GM12878 (cell line): Measurements from ENCODE around the gene SYK. TPM values are rescaled to one million over a fixed set of nuclear protein-coding genes. Genes with fewer than 3 reads are reported as not detected.
A peak's percentile ranks its signal among the peaks of the same experiment; 100 is the strongest.

Experiments used
- ATAC-seq: fragments of 200-7000 bp; cut with Tn5 transposase; 3 replicates; pipeline ENCODE4 v1.9.1; 2020; ENCODE audit warnings: mild to moderate bottlenecking, moderate library complexity
- BruUV-seq: library from RNA; stranded (reverse); fragments of 400-500 nt; replicated peaks from 2 replicates; lab custom pipeline; 2021; lab: Mats Ljungman, UMichigan
- CTCF ChIA-PET: fragments of 300-600 bp; sonication (Branson Sonifier 250); formaldehyde crosslinking; extraction: SDS; loops from one replicate; lab custom pipeline; 2021; ENCODE audit warnings: inconsistent platforms; lab: Yijun Ruan, JAX
- POLR2A ChIA-PET: fragments of 350-600 bp; formaldehyde crosslinking; extraction: SDS; loops from one replicate; lab custom pipeline; 2021; ENCODE audit warnings: inconsistent platforms; lab: Charles Lee
- RAD21 ChIA-PET: fragments of 300-600 bp; sonication (Branson Sonifier 250); formaldehyde crosslinking; loops from one replicate; lab custom pipeline; 2023; ENCODE audit warnings: antibody characterized with exemption; ENCODE audit not compliant: unreplicated experiment; lab: Charles Lee
- SMC1A ChIA-PET: fragments of 300-600 bp; sonication (Branson Sonifier 250); formaldehyde crosslinking; loops from one replicate; lab custom pipeline; 2023; ENCODE audit not compliant: unreplicated experiment, uncharacterized antibody; lab: Charles Lee
- DNase-seq: peaks from one replicate; pipeline ENCODE4 v3.0.0-alpha.2; 2011; ENCODE audit warnings: low read depth, low spot score
- FAIRE-seq: peaks from 3 replicates; lab custom pipeline; 2011; peaks lifted over from hg19 to GRCh38; lab: Jason Lieb, UNC
- H2AFZ ChIP-seq: 2 replicates; pipeline ENCODE4 v1.6.0; 2011; ENCODE audit warnings: low read depth, low read length, control low read depth; ENCODE audit not compliant: control insufficient read depth
- H3K27ac ChIP-seq: 2 replicates; pipeline ENCODE4 v1.5.1; 2011; ENCODE audit warnings: control low read depth; ENCODE audit not compliant: control insufficient read depth, insufficient read depth
- H3K27me3 ChIP-seq, 2 experiments: replicated peaks in 1 of 2; 2 replicates each; pipeline versions ENCODE4 v1.6.0 to v1.6.1; 2011; ENCODE audit warnings: low read length in 1 of 2; ENCODE audit not compliant: control insufficient read depth in 2 of 2, insufficient read depth in 2 of 2
- H3K36me3 ChIP-seq, 2 experiments: 2 replicates each; pipeline ENCODE4 v1.5.1; 2011; ENCODE audit warnings: low read length in 1 of 2; ENCODE audit not compliant: control insufficient read depth in 2 of 2, insufficient read depth in 2 of 2
- H3K4me1 ChIP-seq: 2 replicates; pipeline ENCODE4 v1.6.1; 2011; ENCODE audit warnings: mild to moderate bottlenecking, low read length, moderate library complexity, mixed read lengths; ENCODE audit not compliant: control insufficient read depth, insufficient read depth
- H3K4me2 ChIP-seq: 2 replicates; pipeline ENCODE4 v1.6.0; 2011; ENCODE audit warnings: control low read depth; ENCODE audit not compliant: control insufficient read depth, insufficient read depth
- H3K4me3 ChIP-seq: fragments of 200-600 bp; sonication (generic); 2 replicates; pipeline ENCODE4 v1.5.1; 2016
- H3K79me2 ChIP-seq: 2 replicates; pipeline ENCODE4 v1.6.0; 2011; ENCODE audit warnings: low read length; ENCODE audit not compliant: control insufficient read depth, insufficient read depth
- H3K9ac ChIP-seq: 2 replicates; pipeline ENCODE4 v1.8.0; 2011; ENCODE audit warnings: low read length, control low read depth, mixed read lengths; ENCODE audit not compliant: control insufficient read depth, insufficient read depth
- H3K9me3 ChIP-seq: replicated peaks from 3 replicates; pipeline ENCODE4 v1.5.1; 2011; ENCODE audit warnings: mild to moderate bottlenecking, low read length; ENCODE audit not compliant: control insufficient read depth, insufficient read depth
- H4K20me1 ChIP-seq: 2 replicates; pipeline ENCODE4 v1.6.0; 2011; ENCODE audit not compliant: control insufficient read depth, insufficient read depth
- HDAC2 ChIP-seq: fragments of 200-600 bp; sonication (generic); IDR thresholded peaks from 2 replicates; pipeline ENCODE4 v1.6.1; 2017
- MEF2A ChIP-seq: IDR thresholded peaks from 2 replicates; pipeline ENCODE4 v1.6.1; 2011; ENCODE audit warnings: low read depth, mild to moderate bottlenecking, low read length, moderate library complexity; ENCODE audit not compliant: insufficient read depth
- ZBTB4 ChIP-seq: fragments of 450-650 bp; formaldehyde crosslinking; IDR thresholded peaks from 2 replicates; pipeline ENCODE4 v1.4.0; 2022; ENCODE audit warnings: mild to moderate bottlenecking, moderate library complexity
- ZNF687 ChIP-seq: fragments of 450-650 bp; IDR thresholded peaks from 2 replicates; pipeline ENCODE4 v1.6.1; 2017; ENCODE audit warnings: mild to moderate bottlenecking, moderate library complexity
- WGBS: methylation state at CpG from one replicate; pipeline ENCODE4 v1.1.6; 2016; ENCODE audit warnings: low lambda C conversion rate; ENCODE audit not compliant: insufficient replicate concordance, insufficient coverage; ENCODE audit errors: missing lambda C conversion rate; 5-methylcytosine and 5-hydroxymethylcytosine counted together
- in situ Hi-C: fragments of 300-500 bp; cut with MboI; formaldehyde crosslinking; loops from 9 replicates; pipeline ENCODE4 v1.14.3; 2018; ENCODE audit warnings: mixed read lengths
- intact Hi-C: fragments of 100-400 bp; cut with micrococcal nuclease; formaldehyde crosslinking; loops from one replicate; pipeline ENCODE4 v1.14.2; 2022; ENCODE audit not compliant: unreplicated experiment
- polyA plus RNA-seq, 11 experiments: library from polyadenylated mRNA; depleted of rRNA in 4 of 11; unstranded in 6 of 11; stranded (reverse) in 5 of 11; fragments of >200 nt; fragmentation: Nextera tagmentation in 4 of 11; fragmentation: Illumina TruSeq in 1 of 11; extraction: Ambion mirVana in 4 of 11; extraction: Trizol in 1 of 11; gene quantifications; 1 replicate in 1 of 11; 2 replicates in 10 of 11; pipeline versions ENCODE4 v1.2.1 to v1.2.3, GENCODE V29; 2011 to 2016; ENCODE audit warnings: inconsistent platforms in 2 of 11, missing spikeins in 2 of 11, low read depth in 1 of 11
- total RNA-seq, 4 experiments: library from RNA; depleted of rRNA in 3 of 4; stranded (reverse); fragments of >200 nt in 3 of 4; fragmentation: Illumina TruSeq in 1 of 4; extraction: Trizol in 1 of 4; gene quantifications; 2 replicates each; pipeline versions ENCODE4 v1.2.1 to v1.2.3, GENCODE V29; 2013 to 2021

SYK gene
- total and polyA plus RNA-seq, 10 of the 15 experiments (the other 5 are each of a cell fraction or from before 2014, with no cell fraction given): 6.5 to 135 (median 68.8) TPM

DNA sequence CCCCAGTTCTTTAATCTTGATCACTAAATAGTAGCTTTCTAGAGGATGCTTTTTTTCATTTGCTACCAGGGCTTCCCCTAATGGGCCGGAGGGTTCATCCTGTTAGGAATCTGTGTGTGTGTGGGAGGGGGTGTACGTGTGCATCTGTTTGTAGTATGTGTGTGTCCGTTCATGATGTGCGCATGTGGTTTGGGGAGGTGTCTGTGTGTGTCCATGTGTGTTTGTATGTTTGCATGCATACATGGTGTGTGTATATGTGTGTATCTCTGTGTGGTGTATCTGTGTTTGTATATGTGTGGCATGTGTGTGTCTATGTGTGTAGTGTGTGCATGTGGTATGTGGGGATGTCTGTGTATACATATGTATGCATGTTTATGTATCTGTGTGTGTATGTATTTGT, 106.2 kb downstream of the SYK start (continued):
- no peak for TF ChIP-seq ZBTB4 (CRISPR knock-in tag)

DNA sequence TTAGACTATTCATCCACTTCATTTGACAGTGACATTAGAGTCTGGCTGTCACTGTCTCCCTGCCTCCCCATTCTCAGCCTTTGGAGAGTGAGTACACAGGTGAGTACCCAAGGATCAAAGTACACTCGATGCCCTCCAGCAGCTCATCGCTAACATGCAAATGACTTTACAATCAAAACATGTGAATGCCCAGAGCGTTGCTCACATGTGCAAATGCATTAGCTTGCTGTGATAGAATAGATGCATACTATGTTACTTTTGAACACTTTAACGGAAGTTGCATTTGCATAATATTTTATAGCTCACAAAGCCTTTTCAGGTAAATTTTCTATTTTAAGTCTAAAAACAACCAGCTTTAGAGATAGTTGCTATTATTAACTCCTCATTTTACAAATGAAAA, 107.6 kb downstream of the SYK start:
- Histone ChIP-seq H2AFZ (no peak overlapping the region), H3K9me3 (no peaks in the 10 kb centered on the region), H3K36me3 (no peaks in the 10 kb centered on the region), H3K79me2 (no peaks in the 10 kb centered on the region), H3K27me3 (no peaks in the 10 kb centered on the region; a peak in 1 of 4 replicates), H3K4me3 (0 out of 2 replicates have a peak overlapping the region, but pooled peaks have one; percentile 36), H3K27ac (no peak overlapping the region), H4K20me1 (no peaks in the 10 kb centered on the region), H3K4me2 (peak overlapping the region; percentile 67), H3K9ac (no peak overlapping the region), H3K4me1 (peaks cover 8% of the 10 kb centered on the region)
- in situ Hi-C loops (no loop called here), intact Hi-C loops (no loop called here)
- no peak for FAIRE-seq
- POLR2A ChIA-PET: no interaction called here
- BruUV-seq: no TSS peak
- CTCF ChIA-PET: no interaction called here
- WGBS: 13% methylated on average over 4 of the region's 4 CpGs
- ATAC-seq: peak; percentile 38; the same call in 2 of the 3 replicates
- no peak for TF ChIP-seq HDAC2
- 0 out of 2 replicates have a peak, but pooled peaks have one; percentile 43 for TF ChIP-seq MEF2A
- no peak for TF ChIP-seq ZNF687
- RAD21 ChIA-PET: no interaction called here
- SMC1A ChIA-PET: interaction anchor here (1.0 kb wide), 1 partner anchor 1311 kb away, joined by 3 read pairs; no protein-coding TSS in a partner anchor
- DNase-seq: no peak
